NCI-H2196 (cell line): ENCODE measurements around the gene NPFFR1.

ENCODE experiments used
- DNase-seq: peaks from one replicate; lab custom pipeline; 2025; ENCODE audit not compliant: unreplicated experiment; lab: John Stamatoyannopoulos, UW

The NPFFR1 gene

DNA sequence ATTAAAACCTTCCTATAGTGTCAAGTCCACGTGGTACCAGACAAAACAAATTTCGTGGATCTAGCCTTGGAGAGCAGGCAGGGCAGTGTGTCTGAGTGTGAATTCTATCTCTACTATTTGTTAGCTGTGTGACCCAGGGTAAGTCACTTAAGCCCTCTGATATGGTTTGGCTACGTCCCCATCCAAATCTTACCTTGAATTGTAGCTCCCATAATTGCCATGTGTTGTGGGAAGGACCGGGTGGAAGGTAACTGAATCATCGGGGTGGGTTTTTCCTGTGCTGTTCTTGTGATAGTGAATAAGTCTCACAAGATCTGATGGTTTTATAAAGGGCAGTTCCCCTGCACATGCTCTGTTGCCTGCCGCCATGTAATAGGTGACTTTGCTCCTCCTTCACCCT lies 2.8 kb upstream of the NPFFR1 start:
- DNase-seq = no peak

DNA sequence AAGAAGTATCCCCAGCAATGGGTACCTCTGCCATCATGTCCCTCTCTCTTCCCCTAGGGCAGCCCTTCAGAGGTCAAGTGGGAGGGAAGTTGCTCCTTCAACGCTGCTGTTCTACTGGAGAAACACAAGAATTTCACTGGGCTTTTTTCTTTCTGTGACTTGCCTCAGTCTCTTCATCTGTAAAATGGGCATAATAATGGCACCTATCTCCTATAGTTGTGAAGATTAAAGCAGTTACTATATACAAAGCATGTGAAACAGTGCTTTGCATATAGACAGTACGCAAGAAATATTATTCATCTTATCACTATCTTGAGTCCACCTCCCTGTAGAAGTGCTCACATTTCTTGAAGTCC lies 1.6 kb upstream of the NPFFR1 start:
- DNase-seq = no peak

DNA sequence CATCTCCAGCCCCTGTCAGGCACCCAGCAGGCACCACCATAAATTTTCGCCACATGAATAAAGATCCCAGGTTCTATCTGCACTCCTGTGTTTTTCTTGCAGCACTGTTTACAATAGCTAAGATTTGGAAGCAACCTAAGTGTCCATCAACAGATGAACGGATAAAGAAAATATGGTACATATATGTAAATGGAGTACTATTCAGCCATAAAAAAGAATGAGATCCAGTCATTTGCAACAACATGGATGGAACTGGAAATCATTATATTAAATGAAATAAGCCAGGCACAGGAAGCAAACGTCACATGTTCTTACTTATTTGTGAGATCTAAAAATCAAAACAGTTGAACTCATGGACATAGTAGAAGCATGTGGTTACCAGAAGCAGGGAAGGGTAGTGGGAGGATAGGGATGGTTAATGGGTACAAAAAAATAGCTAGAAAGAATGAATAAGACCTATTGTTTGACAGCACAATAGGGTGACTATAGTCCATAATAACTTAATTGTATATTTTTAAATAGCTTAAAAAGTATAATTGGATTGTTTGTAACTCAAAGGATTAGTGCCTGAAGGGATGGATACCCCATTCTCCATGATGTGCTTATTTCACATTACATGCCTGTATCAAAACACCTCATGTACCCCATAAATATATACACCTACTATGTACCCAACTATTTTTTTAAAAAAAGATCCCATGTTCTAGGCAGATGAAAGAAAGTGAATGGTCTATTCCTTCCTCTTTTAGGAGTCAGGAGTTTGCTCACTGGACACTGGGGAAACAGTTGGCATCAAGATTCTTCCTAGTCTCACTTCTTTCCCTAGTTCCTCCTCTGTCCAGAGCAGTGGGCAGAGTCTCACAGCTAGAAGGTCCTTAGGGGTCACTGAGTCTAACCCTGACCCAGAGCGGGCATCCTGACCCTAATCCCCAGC lies 1.0 kb upstream of the NPFFR1 start:
- DNase-seq = no peak

DNA sequence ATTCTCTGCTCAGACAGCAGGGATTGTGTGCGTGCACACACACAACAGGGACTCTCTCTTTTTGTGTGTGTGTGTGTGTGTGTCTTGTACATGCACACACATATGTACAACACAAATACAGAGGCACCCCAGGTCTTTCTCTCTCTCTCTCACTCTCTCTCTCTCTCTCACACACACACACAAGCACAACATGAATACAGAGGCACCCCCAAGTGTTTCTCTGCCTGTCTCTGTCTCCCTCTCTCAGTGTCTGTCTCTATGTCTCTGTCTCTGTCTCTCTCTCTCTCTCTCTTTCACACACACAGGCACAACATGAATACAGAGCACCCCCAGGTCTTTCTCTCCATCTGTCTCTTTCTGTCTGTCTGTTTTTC lies 746 bp downstream of the NPFFR1 start:
- no peak for DNase-seq

DNA sequence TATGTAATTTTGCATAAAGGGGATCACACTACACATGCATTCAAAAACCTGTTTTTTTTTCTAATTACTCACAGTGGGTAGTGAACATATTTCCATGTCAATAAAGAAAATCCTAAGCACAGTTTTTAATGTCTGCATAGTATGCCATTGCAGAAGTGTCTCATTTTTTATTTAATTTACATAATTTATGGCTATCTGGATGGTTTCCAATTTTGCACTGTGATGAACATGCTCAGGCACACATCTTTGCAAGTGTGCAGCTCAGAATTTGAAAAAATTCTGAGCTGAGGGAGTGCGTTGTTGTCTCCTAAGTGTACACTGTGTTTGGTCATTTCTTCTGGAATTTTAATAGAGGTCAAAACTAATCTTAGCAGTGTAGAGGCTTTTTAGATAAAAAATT lies 2.2 kb downstream of the NPFFR1 start:
- DNase-seq = no peak

DNA sequence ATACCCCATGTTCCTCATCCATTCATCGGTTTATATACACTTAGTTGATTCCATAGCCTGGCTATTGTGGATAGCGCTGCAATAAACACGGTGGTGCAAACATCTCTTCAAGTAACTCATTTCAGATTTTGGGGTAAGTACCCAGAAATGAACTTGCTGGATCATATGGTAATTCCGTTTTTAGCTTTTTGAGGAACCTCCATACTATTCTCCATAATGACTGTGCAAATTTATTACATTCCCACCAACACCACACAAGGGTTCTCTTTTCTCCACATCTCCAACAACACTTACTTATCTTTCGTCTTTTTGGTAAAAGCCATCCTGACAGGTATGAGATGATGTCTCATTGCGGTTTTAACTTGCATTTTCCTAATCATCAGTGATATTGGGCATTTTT lies 3.7 kb downstream of the NPFFR1 start:
- no peak for DNase-seq

DNA sequence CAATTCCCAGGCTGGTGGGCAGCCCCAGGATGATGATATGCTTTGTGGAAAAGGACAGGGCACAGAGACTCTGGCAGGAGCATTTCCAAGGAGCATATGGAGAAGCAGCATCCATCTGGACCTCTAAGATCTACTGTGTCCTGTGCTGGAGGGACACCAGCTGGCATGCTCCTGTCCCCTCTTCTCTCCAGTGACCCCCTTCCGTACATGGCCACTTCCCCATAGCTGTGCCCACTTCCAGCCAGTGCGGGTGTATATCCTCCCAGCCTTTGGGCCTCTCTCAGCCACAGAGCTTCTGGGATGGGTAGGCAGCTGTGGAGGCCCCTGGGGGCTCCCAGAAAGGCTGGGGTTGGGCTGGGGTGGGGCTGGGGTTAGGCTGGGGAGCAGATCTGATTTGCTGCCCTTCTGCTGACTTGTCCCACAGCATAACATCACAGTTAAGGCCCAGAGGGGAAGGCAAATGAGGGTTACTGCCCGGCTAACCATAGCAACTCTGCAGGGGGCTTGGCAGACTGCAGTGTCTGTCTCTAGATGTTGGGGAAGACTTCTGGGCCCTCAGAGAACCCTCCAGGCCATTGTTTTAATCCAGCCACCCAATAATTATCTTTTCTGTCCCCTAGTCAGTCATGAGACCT lies 6.3 kb downstream of the NPFFR1 start:
- DNase-seq = no peak

DNA sequence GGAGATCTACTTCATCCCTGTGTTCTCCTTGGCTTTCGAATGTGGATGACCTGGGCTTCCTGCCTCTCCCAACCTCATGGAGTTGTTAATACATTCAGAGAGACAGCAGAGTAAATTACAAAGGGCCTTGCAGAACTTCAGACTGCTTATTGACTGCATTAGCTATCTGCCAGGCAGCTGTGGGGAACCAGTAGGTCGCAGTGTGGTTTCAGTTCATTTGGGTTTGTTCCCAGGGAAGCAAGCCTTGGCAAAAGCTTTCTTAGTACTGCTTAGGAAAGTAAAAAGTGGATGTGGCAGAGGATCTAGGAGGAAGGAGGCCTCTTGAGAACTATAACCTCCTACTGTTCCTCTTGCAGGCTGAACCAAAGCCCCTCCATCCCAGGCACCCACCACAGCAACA lies 9.2 kb downstream of the NPFFR1 start:
- DNase-seq = no peak

DNA sequence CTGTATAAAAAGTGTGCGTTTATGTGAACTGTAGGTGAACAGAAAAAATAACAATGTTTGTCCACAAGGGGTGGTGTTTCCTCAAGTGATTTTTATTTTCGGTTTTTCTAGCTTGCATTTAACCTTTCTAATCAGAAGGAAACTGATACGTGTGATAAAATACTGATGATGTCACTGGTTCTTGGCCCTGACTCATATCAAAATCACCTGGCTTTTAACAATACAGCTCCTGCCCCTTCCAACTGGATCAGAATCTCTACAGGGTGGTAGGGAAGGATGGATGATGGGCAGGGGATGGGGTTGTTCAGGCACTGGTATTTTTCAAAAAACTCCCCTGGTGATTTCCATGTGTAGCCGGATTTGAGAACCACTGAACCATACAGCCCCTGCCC lies 10.9 kb downstream of the NPFFR1 start:
- peak; percentile 30 for DNase-seq

DNA sequence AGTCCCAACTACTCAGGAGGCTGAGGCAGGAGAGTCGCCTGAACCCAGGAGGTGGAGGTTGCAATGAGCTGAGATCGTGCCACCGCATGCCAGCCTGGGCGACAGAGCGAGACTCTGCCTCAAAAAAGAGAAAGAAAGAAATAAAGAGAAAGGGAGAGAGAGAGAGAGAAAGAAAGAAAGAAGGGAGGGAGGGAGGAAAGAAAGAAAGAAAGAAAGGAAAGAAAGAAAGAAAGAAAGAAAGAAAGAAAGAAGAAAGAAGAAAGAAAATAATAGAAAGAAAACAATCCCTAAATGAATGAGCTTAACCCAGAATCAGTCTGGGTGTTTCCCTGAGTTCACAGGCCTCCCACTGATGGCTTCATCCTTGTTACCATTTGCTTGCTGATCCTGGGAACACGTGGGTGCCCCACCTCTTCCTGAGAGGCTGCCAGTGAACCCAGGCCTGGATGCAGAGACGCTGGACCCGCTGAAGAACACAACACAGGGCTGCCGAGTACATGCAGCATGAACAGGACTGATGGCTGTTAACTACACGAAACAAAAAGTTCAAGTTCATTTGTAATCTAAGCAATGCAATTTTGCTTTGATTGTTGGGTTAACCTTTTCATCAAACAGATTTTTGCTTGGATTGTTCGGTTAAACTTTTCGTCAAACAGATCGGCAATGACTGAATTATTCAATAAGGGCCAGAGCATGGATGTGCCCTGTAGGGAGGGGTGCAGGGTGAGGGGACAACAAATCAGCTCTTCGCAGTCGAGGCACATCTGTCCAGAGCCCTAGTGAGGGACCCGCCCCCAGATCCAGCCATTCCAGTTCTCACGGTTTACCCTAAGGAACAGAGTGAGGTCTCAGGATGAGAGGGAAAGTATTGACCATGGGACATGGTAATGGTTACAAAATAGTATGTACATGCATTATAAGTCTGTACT lies 11.5 kb downstream of the NPFFR1 start:
- no peak for DNase-seq

DNA sequence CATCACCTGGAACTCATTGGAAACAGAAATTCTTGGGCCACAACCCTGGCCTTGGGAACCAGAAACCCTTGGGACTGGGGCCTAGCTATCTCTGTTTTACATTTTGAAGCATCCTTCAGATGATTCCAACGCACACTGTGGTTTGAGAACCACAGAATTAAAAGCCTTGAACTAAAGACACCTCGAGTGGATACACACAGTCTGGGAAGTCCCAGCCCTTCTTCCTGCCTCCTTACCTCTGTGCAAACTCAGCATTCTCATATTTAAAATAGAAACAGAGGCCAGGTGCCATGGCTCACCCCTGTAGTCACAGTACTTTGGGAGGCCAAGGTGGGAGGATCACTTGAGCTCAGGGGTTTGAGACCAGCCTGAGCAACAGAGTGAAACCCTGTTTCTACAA lies 12.9 kb downstream of the NPFFR1 start:
- no peak for DNase-seq

DNA sequence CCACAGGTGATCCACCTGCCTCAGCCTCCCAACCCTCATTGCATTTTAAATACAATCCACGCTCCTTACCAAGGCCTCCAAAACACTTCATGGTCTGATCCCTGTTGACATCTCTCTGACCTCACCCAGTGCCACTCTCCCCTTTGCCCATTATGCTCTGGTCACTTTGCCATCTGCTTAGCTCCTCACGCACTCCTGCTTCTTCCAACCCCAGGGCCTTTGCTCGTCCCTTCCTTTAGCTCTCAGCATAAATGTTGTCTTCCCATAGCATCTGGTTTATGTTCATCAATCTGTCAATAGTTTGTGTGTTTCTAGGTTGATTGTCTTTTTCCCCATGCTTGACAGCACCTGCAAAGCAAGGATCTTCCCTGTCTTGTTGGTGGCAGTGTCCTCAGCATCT lies 14.1 kb downstream of the NPFFR1 start:
- no peak for DNase-seq

DNA sequence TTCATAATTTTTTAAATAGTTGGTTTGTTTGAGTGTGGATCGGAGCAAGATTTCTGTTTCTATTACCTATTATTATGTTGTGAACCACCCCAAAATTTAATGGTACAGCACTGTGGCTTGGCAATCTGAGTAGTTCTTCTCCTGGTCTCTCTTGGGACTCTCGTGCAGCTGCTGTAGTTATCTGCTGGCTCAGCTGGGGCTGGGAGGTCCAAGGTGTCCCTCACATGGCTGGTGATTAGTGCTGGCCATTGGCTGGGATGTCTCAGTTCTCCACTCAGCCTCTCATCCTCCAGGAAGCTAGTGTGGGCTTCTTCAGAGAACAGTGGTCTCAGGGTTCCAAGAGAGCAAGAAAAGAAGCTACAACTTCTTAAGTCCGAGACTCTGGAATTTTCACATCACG lies 15.4 kb downstream of the NPFFR1 start:
- DNase-seq = no peak

DNA sequence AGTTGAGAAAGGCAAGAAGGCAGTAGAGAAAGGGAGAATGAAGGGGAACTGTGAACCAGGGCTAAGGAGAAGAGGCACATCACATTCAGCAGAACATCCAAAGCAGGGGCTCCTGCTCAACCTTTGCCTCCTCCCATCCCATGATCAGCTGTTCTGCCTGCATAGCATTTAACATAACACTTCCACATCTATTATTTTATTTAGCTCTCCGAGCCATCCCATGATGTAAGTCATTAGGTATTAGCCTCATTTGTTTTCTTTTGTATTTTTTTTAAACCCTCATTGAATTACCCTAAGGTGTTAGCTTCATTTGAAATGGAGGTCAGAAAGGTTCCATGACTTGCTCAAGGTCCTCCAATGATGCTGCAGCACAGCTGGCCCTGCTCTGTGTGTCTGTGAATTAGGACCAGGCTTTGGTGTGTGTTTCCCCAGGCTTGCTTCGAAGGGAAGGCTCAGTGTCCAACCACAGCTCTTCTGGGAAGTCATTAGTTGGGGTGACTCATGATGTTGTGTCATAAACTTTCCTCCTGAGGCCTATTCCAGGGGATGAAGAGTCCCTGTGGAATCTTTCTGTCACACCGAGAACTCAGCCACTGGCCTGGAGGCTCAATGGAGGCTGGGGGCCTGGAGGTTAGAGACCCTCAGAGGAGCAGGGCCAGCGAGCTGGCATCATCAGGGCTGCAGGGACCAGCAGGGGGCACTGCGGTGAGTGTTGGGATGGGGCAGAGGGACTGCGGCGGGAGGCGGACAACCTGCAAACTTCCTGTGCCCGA lies 16.5 kb downstream of the NPFFR1 start:
- DNase-seq = no peak

DNA sequence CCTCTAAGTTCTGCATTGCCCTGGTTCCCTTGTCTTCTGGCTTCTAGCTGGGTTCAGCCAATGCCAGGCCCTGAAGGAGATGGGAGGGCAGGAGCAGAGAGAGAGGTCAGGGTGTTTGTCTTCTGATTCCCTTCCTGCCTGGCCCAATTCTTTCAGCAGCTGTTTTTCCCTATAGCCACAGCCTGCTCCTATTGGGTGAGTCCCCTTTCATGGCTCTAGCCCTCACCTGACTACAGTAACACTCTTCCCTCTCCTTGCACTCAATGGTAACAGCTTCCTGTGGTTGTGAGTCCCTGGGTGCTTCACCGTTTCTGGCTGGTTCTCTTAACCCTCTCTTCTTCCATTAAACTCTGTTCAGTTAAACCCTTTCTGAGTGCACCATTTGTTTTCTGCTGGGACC lies 17.1 kb downstream of the NPFFR1 start:
- DNase-seq = no peak

DNA sequence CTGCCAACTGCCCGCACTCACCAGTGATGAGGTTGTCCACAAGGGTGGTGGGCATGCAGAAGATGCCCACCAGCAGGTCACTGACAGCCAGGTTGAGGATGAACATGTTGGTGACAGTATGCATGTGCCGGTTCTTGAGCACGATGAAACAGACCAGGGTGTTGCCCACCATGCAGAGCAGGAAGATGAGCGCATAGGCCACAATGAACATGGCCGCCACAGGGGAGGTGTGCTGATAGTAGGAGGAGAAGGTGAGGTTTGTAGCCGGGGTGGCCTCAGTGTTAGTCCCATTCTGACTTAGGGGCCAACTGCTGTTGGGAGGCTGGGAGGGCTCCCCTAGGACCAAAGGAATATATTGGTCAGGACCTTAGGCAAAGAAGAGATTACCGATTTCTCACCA lies 17.7 kb downstream of the NPFFR1 start:
- DNase-seq = no peak

DNA sequence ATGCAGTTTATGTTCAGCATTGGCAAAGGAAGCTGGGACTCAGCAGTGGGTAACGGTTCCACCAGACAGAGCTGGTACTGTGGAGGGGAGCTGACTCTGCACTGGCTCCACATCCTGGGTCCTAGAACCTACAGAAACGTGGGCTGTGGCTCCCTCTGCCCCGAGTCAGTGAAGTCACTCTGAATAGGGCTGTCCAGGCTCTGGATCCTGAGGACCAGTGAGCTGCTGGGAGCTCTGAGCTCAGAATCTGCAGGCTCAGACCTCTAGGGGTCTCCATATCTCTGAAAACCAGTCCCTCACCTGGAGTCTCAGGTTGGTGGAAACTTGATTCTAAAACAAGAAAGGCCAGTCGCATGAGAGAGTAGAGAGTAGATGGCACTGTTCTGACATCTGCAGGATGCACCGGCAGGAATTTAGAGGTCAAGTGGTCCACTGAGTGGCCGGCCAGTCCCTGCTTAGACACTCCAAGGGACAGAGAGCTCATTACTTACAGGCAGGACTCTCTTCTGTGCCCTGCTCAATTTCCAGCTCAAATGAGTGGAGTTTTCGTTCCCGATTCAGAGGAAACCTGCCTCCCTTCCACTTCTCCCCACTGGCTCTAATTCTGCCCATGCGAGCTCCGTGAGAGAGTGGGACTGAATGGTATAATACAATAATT lies 18.6 kb downstream of the NPFFR1 start:
- DNase-seq = peak; percentile 13

DNA sequence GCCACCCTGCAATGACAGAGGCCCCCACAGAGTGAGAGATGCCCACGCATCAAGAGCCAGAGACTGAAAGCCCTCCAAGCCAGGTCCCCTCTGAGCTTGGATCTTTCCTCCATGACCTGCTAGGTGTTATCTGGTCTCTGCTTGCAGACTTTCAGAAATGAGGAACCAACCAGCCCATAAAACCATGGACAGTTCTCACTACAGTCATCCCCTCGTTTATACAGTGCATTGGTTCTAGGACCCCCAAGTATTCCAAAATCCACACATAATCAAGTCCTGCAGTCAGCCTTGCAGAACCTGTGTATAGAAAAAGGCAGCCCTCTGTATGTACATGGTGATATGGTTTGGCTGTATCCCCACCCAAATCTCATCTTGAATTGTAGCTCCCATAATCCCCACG lies 23.1 kb downstream of the NPFFR1 start:
- no peak for DNase-seq

DNA sequence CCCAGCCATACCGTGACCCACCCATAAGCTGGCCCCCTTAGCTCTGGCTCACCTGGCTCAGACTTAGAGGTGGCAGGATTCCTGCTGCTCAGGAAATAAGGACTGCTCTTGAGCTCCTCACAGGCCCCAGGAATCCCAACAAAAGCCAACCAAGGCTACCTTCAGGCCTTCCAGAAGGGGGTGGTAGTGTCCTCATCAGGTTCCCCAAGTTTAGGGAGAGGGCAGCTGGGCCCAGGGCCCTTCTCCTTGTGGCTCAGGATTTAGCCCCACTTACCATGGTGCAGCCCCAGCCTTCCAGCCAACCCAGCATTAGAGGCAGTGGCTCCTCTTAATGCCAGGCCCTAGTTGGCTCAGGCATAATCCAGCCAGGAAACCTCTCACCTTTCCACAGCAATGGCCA lies 23.5 kb downstream of the NPFFR1 start:
- no peak for DNase-seq

DNA sequence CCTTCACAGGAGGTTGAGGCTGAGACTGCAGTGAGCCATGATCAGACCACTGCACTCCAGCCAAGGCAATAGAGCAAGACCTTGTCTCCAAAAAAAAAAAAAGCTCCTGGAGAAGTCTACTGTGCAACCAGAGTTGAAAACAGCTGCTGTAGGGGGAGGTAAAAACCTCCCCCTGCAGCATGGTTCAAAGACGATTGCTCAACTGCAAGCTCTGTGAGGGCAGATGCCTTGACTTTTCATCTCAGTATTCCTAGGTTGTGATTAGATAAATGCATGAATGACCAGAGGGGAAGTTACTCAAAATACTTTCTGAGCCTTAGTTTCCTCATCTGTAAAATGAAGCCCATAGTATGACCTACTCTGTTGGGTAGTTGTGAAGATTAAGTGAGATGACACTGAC lies 25.6 kb downstream of the NPFFR1 start:
- DNase-seq = no peak
